ENCODE measurements around the gene PDE4D.
"Not testable (repeated sequence)": the region's sequence is repeated elsewhere in the genome, so short reads cannot be mapped to it uniquely, and the experiment has no call there.

PDE4D gene

DNA sequence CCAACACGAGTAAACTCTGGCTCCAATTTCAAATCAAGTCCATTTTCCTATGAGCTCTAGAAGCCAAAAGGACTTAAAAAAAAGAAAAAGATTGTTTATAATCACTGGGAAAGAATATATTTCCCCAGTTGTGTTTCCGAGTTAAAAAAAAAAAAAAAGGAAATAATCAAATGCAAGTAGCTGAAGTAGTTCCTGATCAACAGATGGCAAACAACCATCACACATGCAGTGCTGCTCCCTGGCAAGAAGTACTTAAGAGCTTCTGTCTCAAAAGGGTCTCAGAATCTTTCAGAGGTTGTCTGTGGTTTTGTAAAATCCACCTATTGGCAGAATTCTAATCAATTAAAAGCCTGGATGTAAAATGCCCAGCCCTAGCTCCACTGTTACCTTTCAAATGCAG is 922.8 kb downstream of the PDE4D start:
- Mint-ChIP-seq H3K9me3 (no peaks in the 10 kb centered on the region), H3K27me3 (no peaks in the 10 kb centered on the region), H3K36me3 (peaks cover 5% of the 10 kb centered on the region), H3K4me1 (peaks cover 4% of the 10 kb centered on the region), H3K27ac (peak overlapping the region; percentile 17), H3K4me3 (no peak overlapping the region)

DNA sequence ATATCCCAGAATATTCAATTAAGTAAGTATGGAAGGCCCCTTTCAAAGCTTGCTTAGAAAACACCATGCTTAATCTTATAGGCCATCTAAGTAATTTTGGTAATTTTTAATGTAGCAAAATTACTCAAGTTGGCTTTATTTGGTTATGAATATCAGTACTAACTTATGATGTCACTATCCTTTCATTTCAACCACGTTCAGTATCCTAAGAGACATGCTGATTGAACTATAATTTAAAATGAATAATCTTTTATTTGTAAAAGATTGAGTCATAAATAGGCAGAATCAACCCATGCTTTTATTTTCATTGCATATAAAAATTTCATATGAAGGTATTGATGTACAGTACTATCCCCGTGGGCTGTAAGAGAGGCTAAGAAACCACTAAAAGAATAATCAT is 923.7 kb downstream of the PDE4D start:
- Mint-ChIP-seq H3K36me3 (peaks cover 4% of the 10 kb centered on the region), H3K27me3 (no peaks in the 10 kb centered on the region), H3K4me1 (peaks cover 4% of the 10 kb centered on the region), H3K9me3 (no peaks in the 10 kb centered on the region), H3K27ac (no peak overlapping the region), H3K4me3 (no peak overlapping the region)

DNA sequence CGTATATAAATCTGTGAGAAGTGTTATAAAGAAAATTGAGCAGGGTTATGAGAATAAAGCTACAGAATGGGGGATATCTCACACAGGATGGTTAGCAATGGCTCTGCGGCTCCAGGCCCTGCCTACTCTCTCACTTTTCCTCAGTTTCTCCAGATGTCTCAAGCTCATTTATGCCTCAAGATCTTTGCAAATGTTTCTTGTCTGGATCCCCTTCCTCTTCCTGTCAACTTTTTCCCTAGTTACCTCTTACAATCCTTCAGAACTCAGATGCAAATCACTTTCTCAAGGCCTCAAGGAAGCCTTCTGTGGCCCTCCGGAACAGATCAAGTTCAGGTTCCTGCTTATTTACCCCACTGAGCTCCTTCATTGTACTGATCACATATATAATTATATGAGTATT is 924.3 kb downstream of the PDE4D start:
- H3K4me3 Mint-ChIP-seq: no peak overlapping the region

DNA sequence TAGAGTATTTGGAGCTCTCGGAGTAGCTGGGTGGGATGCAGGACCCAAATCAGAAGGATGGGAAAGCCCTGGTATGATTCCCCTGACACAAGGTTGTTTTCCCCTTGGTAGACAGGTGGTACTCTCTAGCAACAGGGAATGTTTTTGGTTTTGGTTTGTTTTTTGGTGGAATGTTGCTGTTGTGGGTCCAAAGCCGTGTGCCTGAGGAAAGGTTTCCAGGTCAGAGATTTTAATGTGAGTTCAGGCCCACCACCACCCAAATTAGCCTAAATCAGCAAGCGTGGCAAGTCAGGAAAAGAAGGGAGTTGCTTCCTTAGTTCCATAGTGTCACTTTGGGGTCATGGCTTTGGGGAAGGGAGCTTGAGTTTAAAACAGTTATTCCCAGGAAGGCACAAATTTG is 925.2 kb downstream of the PDE4D start:
- Mint-ChIP-seq H3K4me1 (peaks cover 4% of the 10 kb centered on the region), H3K36me3 (peaks cover 2% of the 10 kb centered on the region), H3K9me3 (no peaks in the 10 kb centered on the region), H3K27me3 (no peaks in the 10 kb centered on the region), H3K27ac (no peak overlapping the region), H3K4me3 (no peak overlapping the region)

More for the DNA sequence above, 924.3 kb downstream of the PDE4D start:
- peaks cover 4% of the 10 kb centered on the region for H3K4me1 Mint-ChIP-seq
- no peak overlapping the region for H3K27ac Mint-ChIP-seq
- H3K36me3 Mint-ChIP-seq: peaks cover 2% of the 10 kb centered on the region
- H3K27me3 Mint-ChIP-seq: no peaks in the 10 kb centered on the region
- H3K9me3 Mint-ChIP-seq: no peaks in the 10 kb centered on the region

DNA sequence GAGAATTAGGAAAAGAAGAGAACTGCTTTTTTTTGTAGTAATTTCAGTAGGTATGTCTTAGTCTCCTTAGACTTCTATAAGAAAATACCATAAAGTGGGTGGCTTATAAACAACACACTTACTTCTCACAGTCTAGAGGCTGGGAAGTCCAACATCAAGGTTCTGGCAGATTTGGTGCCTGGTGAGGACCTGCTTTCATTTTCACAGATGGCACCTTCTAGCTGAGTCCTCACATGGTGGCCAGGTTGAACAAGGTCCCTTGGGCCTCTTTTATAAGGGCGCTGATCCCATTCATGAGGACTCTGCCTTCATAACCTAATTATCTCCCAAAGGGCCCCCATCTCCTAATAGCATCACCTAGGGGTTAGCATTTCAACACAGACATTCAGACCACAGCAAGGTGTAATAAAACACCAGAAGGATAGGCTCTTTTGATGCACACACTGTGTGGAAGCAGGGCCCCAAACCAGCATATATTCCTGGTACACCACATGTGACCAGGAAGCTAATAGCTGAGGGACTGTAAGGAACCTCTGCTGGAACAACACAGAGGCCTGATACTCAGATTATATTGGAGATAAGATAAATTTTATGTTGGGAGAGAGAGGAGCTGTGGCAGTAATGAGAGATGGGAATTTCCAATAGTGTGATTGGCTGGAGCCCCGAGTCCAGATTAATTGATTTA is 925.8 kb downstream of the PDE4D start:
- no peaks in the 10 kb centered on the region for H3K27me3 Mint-ChIP-seq

DNA sequence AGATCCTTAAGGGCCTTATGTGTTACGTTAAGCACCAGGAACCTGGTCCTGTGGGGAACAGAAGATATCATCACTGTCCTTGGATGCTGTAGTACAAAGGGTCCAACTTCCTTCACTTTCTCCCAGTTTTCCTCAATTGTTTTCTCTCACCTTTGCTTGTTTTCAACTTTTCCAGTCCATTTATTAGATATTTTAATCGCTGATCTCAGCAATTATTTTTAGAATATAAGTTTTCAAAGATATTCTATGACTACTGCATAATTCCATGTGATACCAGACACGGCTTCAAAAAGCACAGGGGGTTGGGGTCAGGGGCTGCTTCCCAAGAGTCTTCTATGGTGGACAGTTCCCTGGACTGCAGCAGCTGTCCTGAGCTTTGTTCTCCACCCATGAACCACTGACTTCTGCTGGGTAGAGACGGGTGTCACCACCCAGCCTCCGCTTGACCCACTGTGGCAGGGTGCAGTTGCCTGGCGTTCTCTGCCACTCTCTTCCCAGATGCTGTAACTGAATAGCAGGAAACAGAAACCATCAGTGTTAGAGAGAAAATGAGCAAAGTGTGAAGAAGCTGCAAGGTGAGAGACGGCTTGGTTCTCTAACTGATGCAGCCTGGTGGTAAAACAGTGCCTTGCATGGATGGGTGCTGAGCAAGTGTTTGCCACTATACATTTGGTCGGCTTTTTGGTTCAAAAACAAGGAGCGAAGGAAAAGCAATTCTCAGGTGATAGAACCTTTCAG is 927.7 kb downstream of the PDE4D start:
- no peaks in the 10 kb centered on the region for H3K27me3 Mint-ChIP-seq

More for the DNA sequence above, 925.8 kb downstream of the PDE4D start:
- Mint-ChIP-seq H3K27ac (peak overlapping the region; percentile 77), H3K4me3 (no peak overlapping the region), H3K36me3 (no peaks in the 10 kb centered on the region), H3K4me1 (peaks cover 4% of the 10 kb centered on the region), H3K9me3 (no peaks in the 10 kb centered on the region)

DNA sequence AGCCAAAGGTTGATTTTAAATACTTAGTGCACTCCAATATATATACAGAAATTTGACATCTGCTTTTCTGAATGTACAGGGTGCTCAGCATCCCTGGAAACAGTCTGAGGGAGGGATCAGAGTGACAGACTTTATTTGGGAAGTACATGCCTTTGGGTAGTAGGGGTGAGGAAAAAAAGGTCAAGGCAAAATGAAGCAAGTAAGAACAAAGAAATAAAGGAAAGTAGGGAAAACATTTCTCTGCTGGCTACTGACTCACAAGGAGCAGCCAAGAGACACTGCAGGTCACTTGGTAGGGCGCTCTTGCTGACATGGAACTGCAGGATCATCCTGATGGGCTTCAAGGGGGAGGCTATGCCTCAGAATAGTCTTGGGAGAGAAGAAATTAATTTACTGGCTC is 929.7 kb downstream of the PDE4D start:
- no peaks in the 10 kb centered on the region for H3K9me3 Mint-ChIP-seq
- H3K27ac Mint-ChIP-seq: no peak overlapping the region
- H3K4me1 Mint-ChIP-seq: peaks cover 4% of the 10 kb centered on the region
- no peak overlapping the region for H3K4me3 Mint-ChIP-seq
- H3K27me3 Mint-ChIP-seq: no peaks in the 10 kb centered on the region
- no peaks in the 10 kb centered on the region for H3K36me3 Mint-ChIP-seq

More for the DNA sequence above, 927.7 kb downstream of the PDE4D start:
- Mint-ChIP-seq H3K4me1 (peaks cover 4% of the 10 kb centered on the region), H3K9me3 (no peaks in the 10 kb centered on the region), H3K36me3 (no peaks in the 10 kb centered on the region), H3K27ac (no peak overlapping the region), H3K4me3 (no peak overlapping the region)

DNA sequence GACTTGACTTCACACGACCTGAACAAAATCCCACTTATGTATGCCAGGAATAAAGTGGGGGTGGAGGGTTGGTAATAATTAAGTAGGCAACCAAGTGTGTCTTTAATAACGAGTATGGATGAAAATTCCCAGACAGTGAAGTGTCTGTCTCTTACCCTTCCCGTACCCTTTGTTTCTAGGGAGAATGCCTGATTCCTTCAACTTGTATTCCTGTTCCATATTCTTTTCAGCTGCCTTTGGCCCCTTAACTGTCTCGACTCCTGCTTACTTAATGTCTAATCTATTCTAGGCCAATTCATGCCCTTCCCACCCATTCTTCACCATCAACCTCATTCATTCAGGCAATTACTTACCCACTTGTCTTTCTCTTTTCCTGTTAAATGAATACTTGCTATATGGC is 930.2 kb downstream of the PDE4D start:
- Mint-ChIP-seq H3K36me3 (no peaks in the 10 kb centered on the region), H3K9me3 (no peaks in the 10 kb centered on the region), H3K27ac (no peak overlapping the region), H3K27me3 (no peaks in the 10 kb centered on the region), H3K4me3 (no peak overlapping the region), H3K4me1 (peaks cover 4% of the 10 kb centered on the region)

DNA sequence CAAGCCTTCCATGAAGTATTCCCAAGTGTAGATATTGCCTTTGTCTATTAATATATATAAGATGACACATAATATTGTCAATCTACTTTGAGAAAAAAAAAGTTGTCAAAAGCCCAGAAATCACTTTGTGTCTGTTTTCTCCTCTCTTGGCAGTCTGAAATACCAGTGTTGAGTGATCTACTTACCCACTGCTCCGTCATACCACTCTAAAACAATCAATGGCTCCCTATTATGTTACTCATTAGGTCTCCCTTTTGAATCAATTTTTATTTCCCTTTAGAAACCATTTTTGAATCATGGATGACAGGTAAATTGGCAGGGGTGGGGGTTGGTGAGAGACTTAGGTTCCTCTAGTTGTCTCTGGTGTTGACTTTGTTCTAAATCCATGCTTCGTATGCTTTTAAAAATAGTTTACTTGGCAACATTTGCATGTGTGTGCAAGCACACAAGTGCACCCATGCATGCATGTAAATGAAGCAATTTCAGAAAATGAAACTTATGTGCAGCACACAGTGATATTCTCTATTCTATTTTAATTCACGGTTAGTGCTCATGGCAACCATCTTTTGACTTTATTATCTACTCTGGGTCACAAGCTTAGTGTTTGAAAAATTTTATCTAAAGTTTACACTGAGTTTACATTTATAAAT is 931.8 kb downstream of the PDE4D start:
- H3K27ac Mint-ChIP-seq: no peak overlapping the region
- no peak overlapping the region for H3K4me3 Mint-ChIP-seq
- no peaks in the 10 kb centered on the region for H3K27me3 Mint-ChIP-seq
- H3K4me1 Mint-ChIP-seq: no peaks in the 10 kb centered on the region
- H3K36me3 Mint-ChIP-seq: no peaks in the 10 kb centered on the region
- no peaks in the 10 kb centered on the region for H3K9me3 Mint-ChIP-seq

DNA sequence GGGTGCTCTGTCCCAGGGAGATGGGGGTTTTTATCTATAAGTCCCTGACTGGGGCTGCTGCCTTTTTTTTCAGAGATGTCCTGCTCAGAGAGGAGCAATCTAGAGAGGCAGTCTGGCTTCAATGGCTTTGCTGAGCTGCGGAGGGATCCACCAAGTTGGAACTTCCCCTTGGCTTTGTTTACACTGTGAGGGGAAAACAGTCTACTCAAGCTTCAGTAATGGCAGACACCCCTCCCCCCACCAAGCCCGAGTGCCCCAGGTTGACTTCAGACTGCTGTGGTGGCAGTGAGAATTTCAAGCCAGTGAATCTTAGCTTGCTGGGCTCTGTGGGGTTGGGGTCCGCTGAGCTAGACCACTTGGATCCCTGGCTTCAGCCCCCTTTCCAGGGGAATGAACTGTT is 934.8 kb downstream of the PDE4D start:
- H3K4me1 Mint-ChIP-seq: no peaks in the 10 kb centered on the region
- no peaks in the 10 kb centered on the region for H3K36me3 Mint-ChIP-seq

DNA sequence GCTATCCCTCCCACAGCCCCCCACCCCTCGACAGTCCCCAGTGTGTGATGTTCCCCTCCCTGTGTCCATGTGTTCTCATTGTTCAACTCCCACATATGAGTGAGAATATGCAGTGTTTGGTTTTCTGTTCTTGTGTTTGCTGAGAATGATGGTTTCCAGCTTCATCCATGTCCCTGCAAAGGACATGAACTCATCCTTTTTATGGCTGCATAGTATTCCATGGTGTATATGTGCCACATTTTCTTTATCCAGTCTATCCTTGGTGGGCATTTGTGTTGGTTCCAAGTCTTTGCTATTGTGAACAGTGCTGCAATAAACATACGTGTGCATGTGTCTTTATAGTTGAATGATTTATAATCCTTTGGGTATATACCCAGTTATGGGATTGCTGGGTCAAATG is 940.3 kb downstream of the PDE4D start:
- not testable (repeated sequence) for H3K4me3 Mint-ChIP-seq, H3K27me3 Mint-ChIP-seq, H3K27ac Mint-ChIP-seq, H3K9me3 Mint-ChIP-seq, H3K36me3 Mint-ChIP-seq, H3K4me1 Mint-ChIP-seq

More for the DNA sequence above, 934.8 kb downstream of the PDE4D start:
- Mint-ChIP-seq H3K27me3 (no peaks in the 10 kb centered on the region), H3K4me3 (no peak overlapping the region), H3K9me3 (no peaks in the 10 kb centered on the region), H3K27ac (no peak overlapping the region)

DNA sequence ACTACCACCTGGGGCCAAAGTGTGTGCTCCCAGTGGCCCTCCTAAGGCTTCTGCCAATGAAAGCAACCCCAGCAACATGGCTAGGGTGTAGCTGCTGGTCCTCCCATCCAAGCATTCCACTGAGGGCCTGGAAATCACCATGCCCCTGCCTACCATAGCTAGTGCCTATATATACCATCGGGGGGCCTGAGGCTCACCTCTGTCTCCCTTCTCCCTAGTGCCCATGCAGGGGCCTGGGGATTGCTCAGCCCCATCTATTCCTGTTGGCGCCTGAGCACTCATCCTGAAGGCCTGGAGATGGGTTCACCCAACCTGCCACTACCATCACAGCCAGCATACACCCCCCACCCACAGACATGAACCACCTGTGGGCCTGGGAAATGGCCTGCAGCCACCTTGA is 943.3 kb downstream of the PDE4D start:
- no peak overlapping the region for H3K27ac Mint-ChIP-seq
- H3K4me3 Mint-ChIP-seq: no peak overlapping the region
- H3K27me3 Mint-ChIP-seq: no peaks in the 10 kb centered on the region
- peaks cover 6% of the 10 kb centered on the region for H3K9me3 Mint-ChIP-seq
- H3K4me1 Mint-ChIP-seq: no peaks in the 10 kb centered on the region
- no peaks in the 10 kb centered on the region for H3K36me3 Mint-ChIP-seq

DNA sequence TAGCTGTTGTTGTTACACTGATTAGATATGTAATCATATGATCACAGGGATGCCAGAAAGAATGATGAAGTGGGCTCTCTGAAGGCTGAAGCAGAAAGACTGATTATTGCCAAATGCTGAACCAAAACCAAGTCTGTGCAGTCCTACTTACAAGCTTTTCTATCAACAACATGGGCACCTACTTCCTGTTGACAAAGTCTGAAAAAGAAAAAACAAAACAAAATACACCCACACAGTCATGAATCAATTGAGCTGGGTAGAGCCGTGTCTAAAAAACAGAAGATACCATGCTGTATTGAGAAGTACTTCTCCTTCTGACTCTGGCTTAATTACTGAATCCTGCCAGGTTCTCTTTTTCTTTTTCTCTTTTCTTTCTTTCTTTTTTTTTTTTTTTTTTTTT is 947.3 kb downstream of the PDE4D start:
- H3K27me3 Mint-ChIP-seq: no peaks in the 10 kb centered on the region
- H3K36me3 Mint-ChIP-seq: no peaks in the 10 kb centered on the region
- H3K4me1 Mint-ChIP-seq: no peaks in the 10 kb centered on the region
- no peak overlapping the region for H3K27ac Mint-ChIP-seq
- no peaks in the 10 kb centered on the region for H3K9me3 Mint-ChIP-seq
- H3K4me3 Mint-ChIP-seq: no peak overlapping the region

DNA sequence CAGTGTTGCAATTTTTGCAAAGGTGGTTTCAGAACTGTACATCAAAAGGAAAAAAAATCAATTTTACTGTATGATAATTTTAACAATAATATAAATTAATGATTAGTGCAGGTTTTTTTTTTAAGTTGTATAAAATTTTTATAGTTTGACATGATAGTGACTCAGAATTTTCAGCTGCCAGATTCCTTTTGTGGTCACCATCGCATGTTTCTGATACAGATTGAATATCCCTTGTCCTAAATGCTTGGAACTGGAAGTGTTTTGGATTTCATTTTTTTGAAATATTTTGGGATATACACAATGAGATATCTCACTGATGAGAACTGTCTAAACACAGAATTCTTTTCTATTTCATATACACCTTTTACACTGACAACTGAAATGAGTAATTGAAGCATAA is 949.3 kb downstream of the PDE4D start:
- H3K27ac Mint-ChIP-seq: no peak overlapping the region
- H3K36me3 Mint-ChIP-seq: no peaks in the 10 kb centered on the region
- H3K9me3 Mint-ChIP-seq: no peaks in the 10 kb centered on the region
- no peak overlapping the region for H3K4me3 Mint-ChIP-seq
- no peaks in the 10 kb centered on the region for H3K27me3 Mint-ChIP-seq
- H3K4me1 Mint-ChIP-seq: no peaks in the 10 kb centered on the region

DNA sequence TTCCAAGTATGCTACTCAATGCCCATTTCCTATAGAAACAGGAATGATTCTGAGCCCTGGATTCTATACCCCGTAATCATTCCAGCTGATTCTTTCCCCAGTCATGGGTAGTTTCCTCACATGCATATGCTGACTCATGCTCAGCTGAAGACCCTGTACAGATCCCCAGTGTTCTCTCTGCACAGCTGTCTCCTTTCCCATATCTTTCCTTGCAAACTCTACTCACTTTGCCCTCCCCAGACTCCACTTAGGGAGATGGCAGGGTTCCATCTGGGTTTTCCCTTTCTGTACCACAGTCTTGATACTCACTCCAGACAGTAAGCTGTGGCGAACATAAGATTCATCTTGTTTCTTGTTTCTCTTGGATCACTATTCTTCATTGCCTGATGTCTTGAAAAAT is 953.1 kb downstream of the PDE4D start:
- Mint-ChIP-seq H3K4me3 (no peak overlapping the region), H3K36me3 (no peaks in the 10 kb centered on the region), H3K27ac (no peak overlapping the region), H3K27me3 (no peaks in the 10 kb centered on the region), H3K4me1 (no peaks in the 10 kb centered on the region), H3K9me3 (no peaks in the 10 kb centered on the region)

DNA sequence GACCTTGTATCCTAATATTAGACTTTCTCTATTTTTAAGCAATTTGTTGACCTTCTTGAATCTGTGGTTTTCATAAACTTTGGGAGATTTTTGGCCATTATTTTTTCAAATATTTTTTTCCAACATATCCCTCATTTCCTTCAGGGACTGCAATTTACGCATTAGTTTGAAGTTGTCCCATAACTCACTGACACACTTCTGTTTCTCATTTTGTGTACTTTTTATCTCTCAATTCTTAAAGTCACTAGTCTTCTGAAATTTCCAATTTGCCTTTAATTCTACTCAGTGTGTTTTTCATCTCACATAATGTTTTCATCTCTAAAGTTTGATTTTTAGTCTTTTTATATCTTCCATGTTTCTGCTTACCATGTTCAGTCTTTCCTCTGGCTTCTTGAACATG is 953.9 kb downstream of the PDE4D start:
- Mint-ChIP-seq H3K4me1 (peaks cover 7% of the 10 kb centered on the region), H3K27ac (no peak overlapping the region), H3K36me3 (no peaks in the 10 kb centered on the region), H3K4me3 (no peak overlapping the region), H3K27me3 (no peaks in the 10 kb centered on the region), H3K9me3 (no peaks in the 10 kb centered on the region)

Data from activated naive CD4-positive, alpha-beta T cell treated with anti-CD3 and anti-CD28 coated beads, Interleukin-2, amount 50 U/mL, for 24 hours (primary cell).